Epidermal melanocyte (primary cell): Measurements from ENCODE around the gene TNFRSF14.
"Not testable (repeated sequence)": the region's sequence is repeated elsewhere in the genome, so short reads cannot be mapped to it uniquely, and the experiment has no call there.

ENCODE experiments used
- DNase-seq: peaks from one replicate; pipeline ENCODE4 v3.0.0; 2011; ENCODE audit warnings: low spot score; ENCODE audit not compliant: insufficient read length

The TNFRSF14 gene

GRCh38 chr1:2538376-2538775, 17.8 kb upstream of the TNFRSF14 start:
- DNase-seq, result no peak

GRCh38 chr1:2538872-2539271, 17.3 kb upstream of the TNFRSF14 start:
- DNase-seq, result no peak

- DNase-seq, result no peak
Measured at GRCh38 chr1:2539312-2539907, 16.8 kb upstream of the TNFRSF14 start.

GRCh38 chr1:2540816-2541492, 15.2 kb upstream of the TNFRSF14 start:
- no peak for DNase-seq

GRCh38 chr1:2541619-2542245, 14.4 kb upstream of the TNFRSF14 start:
- no peak for DNase-seq

GRCh38 chr1:2542246-2542915, 13.8 kb upstream of the TNFRSF14 start:
- DNase-seq, result no peak

- no peak for DNase-seq
Measured at GRCh38 chr1:2543543-2544092, 12.6 kb upstream of the TNFRSF14 start.

- DNase-seq, result no peak
Measured at GRCh38 chr1:2544093-2544874, 11.9 kb upstream of the TNFRSF14 start.

GRCh38 chr1:2544875-2545640, 11.1 kb upstream of the TNFRSF14 start:
- no peak for DNase-seq

- DNase-seq, result peak; percentile 95
Measured at GRCh38 chr1:2545754-2546514, 10.2 kb upstream of the TNFRSF14 start.

- DNase-seq, result peak; percentile 95
Measured at GRCh38 chr1:2546515-2547209, 9.5 kb upstream of the TNFRSF14 start.

GRCh38 chr1:2547210-2548067, 8.7 kb upstream of the TNFRSF14 start:
- no peak for DNase-seq

GRCh38 chr1:2548068-2548589, 8.0 kb upstream of the TNFRSF14 start:
- DNase-seq, result peak; percentile 84

GRCh38 chr1:2549367-2550029, 6.7 kb upstream of the TNFRSF14 start:
- DNase-seq, result not testable (repeated sequence)

GRCh38 chr1:2550309-2550861, 5.8 kb upstream of the TNFRSF14 start:
- DNase-seq, result not testable (repeated sequence)

GRCh38 chr1:2551544-2551943, 4.6 kb upstream of the TNFRSF14 start:
- not testable (repeated sequence) for DNase-seq

GRCh38 chr1:2552189-2552588, 4.0 kb upstream of the TNFRSF14 start:
- DNase-seq, result no peak
